HG02885 (cell line): ENCODE results near the gene PLCB2.

Experiments
- ATAC-seq: cut with Tn5 transposase; IDR thresholded peaks from one replicate; pipeline ENCODE4 v1.9.1; 2021; ENCODE audit warnings: mild to moderate bottlenecking; ENCODE audit not compliant: unreplicated experiment, poor library complexity

Gene PLCB2

DNA sequence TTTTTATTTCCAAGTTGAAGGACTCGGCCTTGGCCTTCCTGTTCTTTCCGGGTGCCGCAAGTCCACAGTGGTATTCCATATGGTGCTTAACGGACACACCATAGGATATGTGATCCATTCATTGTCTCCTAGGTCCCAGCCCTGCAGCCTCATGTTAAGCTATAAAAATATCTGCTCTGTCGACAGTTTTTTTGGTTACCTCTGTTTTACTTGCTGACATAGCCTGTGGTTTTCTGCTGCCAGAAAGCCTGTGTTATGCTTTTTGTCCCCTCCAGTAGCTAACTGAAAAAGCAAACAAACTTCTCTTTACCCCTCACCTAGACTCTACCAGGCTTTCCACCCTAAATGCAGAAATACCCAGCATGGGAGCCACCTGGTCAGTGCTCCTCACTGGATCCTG lies 21.0 kb upstream of the PLCB2 start:
- no peak for ATAC-seq

DNA sequence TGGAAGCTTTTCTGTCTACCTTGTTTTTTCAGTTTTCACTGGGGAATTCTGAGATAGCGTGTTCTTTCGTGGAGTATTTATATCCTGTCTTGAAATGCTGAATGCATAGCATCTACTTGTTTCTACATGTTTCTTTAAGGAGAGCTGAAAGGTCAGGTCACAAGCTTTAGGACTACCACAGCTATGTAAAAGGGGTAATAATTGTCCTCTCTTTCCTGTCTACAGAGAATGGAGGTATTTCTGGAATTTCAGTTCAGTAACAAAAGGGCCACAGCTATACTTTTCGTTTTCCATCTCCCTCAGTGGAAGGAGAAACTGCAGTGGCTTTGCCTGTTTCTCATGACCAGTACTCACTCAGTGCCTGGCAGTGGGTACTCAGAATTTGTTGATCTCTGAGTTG lies 20.4 kb upstream of the PLCB2 start:
- no peak for ATAC-seq

DNA sequence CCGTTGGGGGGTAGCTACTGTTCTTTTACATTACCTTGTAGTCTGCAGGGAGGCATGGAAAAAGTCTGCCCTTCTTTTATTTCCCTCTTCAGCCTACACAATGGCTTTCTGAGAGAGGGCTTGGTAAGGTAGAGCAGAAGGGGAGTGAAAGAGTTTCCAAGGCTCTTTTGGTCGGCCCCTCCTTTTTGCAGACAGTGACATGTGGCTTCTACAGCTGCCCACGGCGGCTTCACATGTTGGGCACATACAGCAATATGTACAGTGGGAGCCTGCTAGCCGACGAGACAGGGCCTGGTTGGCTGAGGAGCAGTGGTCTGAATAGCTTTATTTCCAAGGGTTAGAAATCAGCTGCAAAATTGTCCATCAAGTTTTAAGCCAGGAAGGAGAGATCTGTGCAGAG lies 19.7 kb upstream of the PLCB2 start:
- ATAC-seq: no peak

DNA sequence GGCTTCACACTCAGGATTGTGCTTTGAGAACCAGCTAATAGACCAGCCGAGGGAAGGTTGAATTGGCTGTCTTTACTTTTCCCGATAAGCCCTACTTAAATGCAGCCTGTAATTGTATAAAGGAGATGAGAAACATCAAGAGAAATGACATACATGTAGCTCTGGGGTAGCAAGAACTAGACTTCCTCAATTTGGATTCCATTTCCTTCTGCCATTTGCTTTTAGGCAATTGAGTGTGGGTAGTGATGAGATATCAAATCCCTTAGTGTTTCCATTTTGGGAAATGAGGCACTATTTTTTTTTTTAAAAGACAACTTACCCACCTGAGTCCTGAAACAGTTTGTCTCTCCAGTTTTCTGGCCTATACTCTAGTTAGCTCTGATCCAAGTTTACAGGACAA lies 18.0 kb upstream of the PLCB2 start:
- no peak for ATAC-seq

DNA sequence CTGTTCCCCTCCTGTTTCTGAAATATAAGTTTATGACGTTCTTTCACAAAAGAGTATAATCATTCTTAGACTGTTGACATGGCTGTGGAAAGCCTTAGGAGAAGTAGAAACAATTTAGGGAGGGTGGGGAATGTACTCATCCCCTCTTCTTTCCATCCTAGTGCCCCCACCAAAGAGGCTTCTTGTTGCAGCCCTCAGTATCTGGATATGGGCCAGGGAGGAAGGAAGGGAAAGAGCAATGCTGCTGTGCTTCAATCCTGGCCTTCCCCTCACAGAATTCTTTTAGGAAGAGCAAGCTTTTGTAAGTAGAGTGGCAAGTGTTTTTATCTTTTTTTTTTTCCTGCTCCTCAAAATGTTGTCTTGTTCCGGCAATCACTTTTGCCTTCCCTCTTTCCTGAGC lies 17.5 kb upstream of the PLCB2 start:
- no peak for ATAC-seq

DNA sequence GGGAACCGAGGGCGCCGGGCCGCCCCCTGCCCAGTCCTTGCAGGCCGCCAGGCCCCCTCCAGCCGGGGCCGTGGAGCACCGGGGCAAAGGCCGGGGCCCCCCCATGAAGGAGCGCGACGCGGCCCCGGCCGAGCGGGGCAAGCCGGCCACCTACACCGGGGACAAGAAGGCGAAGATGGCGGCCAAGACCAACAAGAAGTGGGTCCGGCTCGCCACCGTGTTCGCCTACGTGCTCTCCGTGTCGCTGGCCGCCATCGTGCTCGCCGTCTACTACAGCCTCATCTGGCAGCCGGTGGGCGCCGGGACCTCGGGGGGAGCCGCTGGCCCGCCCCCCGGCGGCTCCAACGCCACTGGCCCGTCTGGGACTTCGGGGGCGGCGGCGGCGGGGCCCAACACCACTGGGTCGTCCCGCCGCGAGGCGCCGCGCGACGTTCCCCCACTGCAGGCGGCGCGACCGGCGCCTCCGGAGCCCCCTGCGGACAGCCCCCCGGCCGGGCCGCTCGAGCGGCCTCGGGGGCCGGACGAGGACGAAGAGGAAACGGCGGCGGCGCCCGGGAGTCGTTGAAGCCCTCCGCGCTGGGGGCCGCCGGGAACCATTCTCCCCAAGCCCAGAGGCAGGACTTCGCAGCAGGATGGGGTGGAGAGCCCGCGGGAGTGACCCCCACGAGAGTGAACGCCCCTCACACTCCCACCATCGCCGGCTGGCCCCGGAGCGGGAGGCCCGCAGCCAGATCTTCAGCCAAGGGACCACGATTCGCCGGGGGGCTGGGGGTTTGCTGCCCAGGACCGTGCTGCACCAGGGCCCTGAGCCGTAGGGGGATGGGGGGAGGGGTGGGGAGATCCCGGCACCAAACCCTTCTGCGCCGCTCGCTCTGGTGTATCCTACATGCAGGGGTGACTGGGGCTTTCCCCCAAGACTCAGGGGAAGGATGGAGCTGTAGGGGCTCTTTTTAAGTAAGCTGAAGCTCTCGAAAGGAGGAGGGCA lies 16.5 kb upstream of the PLCB2 start:
- ATAC-seq: peak; percentile 8

DNA sequence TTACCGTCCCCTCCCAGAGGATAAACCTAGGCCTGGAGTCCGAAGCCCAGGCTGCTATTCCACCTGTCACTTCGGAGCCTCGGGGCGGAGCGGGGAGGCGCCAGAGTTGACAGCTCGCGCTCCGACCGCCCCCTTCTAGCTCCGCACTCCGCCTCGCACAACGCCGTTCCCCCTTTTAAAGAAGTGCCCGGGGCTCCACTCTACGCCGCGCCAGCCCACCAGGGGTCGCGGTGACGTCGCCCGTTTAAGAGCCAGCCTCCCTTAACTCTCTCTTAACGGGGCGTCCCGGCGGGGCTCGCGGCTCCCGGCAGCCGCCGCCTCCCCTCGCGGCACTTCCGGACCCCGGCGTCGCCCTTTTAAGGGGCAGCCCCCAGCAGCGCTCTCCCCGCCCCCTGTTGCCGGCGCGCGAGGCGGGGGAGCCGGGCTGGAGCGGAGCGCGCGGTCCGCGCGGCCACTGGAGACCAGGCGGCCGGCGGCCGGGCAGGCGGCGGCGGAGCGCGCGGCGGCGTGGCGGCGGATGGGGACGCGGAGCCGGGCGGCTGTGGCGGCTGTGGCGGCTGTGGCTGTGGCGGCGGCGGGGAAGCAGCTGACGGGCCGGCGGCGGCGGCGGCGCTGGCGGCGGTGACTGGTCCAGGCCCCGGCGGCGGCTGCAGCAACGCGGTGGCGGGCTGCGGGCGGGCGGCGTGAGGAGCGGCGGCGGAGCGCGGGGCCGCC lies 15.7 kb upstream of the PLCB2 start, which contains the start of gene INAFM2:
TSS of gene INAFM2 (plus strand) at position 454 of the 714 bp plus-strand sequence. CDS start 364 bp downstream, outside the sequence.
- ATAC-seq: peak; percentile 92

DNA sequence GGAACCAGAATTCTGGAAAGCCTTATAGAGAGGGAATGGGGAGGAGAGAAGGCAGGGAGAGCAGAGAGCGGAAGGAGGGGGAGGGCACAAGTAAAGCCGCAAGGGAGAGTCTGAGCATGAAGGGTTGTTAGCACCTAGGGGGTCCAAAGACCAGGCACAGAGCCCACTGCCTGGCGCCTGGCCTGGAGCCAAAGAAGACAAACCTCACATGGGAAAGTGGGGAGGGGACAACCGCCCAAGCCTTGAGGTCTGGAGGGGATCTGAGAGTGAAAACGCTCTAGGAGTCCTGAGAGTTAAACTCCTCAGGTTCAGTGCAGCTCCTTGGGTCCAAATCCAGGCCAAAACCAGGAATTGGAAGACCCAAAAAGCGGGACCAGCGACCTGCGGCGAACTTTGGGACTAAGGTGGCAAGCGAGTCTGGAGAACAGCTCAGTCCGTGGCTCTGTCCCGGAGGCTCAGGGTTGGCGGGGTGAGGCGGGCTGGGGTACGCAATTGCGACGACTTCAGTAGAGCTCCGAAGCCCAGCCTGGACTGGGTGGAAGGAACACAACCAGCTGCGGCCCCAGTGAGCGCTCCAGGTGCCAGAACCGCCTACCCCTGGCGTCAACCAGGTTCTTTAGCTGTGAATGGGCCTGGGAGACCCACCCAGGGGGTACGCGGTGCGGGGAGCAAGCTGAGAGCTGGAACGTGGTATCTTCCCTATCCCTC lies 14.9 kb upstream of the PLCB2 start:
- no peak for ATAC-seq

DNA sequence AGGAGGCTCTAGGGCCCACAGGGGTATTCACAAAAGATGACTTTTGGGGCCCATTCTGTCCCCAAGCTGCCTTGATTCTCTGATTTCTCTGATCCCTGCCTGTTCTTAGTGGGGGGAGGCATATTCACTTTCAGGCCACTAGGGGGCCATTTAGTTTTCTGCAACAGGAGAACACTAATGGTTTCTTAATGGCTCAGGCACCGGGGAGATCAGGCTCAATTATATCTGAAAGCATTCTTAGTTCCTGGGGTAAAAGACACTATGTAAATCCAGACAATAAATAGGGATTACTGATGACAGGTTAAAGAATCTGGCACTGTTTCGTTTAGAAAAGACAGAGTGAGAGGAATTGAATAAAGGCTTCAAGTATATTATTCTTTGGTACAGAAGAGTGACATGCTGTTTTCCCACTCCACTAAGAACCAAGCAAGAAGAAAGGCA lies 13.2 kb upstream of the PLCB2 start:
- ATAC-seq: peak; percentile 20

DNA sequence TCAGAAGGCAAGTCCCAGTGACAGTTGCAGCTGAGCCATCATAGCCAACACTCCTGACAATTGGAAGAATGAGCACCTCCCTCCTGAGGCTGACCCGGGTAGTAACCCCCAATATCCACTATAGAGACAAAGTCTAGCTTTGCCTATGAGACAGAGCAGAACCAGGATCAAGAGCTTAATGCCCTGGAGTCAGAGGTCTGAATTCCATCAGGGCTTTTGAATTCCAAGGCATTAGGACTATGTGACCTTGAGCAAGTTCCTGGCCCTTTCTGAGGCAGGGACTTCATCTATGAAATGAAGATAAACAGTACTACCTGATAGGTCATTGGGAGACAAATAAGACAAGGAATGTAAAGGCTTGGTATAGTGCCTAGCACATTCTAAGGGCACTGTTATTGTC lies 12.7 kb upstream of the PLCB2 start:
- ATAC-seq: no peak

DNA sequence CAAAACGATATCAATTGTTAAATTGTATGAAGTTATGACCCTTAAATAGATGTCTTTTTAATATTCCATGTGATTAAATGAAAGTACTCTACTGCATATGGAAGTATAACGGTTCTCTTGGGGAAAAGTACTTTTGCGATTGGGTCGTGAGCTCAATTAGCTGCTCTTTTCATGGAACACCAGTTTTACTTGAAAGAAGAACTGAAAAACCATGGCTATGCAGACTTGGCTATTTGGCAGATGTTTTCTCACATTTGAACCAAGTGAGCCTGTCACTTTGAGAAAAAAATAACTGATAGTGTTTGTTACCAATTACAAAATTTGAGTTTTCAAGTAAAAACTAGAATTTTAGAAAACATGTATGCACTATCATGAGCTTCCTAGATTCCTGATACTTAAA lies 9.8 kb upstream of the PLCB2 start:
- no peak for ATAC-seq

DNA sequence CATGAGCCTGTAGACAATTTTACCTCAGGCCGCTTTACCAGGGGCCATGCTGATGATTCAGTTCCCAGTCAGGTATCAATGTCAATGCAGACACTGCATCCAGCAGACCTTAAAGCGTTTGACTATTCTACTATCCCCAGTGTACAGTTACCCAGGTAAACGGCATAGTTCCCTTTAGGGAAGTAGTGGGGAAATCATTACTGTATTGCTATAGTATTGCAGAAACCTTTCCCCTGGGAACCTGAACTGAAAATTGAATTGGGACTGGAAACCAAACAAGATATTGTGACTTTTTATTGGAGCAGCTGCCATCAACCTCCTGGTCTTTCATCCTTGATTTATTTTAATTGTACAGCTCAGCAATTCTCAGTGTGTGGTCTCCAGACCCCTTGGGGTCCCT lies 9.2 kb upstream of the PLCB2 start:
- ATAC-seq: no peak

DNA sequence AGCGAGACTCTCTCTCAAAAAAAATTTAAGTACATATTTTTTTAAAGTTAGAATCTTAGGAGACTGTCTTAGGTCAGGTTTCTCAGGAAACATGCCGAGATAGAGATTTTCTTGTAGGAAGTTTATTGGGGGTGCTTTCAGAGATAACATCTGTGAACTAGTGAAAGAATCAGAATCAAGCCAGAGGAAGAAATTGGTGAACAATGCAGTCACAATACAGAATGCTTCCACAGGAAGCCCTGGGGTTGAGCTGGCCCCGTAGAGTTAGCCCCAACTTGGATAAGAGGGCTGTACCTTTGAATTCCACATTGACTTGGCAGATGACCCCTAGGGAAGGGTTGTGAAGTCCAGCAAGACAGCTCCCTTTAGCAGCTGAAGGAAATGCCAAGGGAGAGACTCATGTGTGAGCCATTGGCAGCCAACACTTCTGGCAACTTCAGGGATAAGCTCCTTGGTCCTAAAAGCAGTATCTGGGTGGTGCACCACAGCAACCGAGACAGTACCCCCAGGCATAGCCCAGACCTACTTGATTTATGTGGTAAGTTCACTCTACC lies 7.1 kb upstream of the PLCB2 start:
- ATAC-seq: no peak

DNA sequence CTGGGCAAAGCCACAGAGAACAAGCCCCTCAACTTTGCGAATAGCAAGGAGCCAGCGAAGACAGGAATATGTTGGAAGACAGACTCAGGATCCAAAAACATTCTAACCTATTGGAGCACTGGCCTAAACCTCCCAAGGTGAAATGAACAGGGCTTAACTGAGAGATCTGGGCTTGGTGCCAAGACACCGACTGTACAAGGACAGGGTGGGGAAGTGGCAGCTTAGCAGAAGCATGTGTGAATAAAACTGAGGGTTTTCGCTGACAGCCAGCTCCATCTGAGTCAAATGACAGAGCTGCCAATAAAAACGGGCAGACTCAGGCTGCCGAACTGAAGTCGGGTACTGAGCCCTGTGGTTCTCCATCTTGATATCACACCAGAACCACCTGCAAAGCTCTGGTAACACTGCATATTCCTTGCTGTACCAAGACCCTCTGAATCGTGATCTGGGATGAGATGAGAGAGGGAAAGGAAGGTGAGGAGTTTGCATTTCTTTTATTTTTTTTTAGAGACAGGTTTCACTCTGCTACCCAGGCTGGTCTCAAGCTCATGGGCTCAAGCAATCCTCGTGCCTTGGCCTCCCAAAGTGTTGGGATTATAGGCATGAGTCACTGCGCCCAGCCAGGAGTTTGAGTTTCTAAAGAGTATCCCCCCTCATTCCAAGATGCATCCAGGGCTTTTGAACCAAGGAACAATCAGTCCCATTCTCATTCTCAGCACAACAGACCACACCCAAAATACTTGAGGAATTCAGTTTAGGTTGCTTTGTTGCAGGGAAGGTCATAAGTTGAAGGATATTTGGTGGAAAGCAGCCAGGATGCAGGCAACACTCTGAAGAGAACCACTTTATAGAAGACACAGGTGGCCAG lies 6.0 kb upstream of the PLCB2 start:
- ATAC-seq: no peak

DNA sequence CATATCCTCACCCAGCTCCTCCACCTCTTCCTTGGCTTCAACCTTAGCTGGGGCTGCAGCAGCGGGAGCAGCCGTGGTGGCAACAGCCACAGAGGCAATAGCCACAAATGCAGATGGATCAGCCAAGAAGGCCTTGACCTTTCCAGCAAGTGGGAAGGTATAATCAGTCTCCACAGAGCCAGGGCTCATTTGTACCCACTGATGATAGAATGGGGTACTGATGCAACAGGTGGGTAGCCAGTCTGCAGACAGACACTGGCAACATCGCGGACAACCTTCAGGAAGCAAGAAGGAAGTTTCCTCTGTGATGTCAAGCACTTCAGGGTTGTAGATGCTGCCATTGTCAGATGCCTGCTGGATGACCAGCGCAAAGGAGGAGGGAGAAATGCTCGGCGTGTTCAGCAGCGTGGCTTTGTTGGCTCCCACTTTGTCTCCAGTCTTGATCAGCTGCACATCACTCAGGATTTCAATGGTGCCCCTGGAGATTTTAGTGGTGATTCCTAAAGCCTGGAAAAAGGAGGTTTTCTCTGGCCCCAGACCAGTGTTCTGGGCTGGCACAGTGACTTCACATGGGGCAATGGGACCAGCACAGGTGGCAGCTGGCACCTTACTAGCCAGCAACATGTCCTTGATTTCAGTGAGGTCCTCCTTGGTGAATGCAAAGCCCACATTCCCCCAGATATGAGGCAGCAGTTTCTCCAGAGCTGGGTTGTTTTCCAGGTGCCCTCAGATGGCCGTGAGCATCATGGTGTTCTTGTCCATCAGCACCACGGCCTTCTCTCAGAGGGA lies 4.8 kb upstream of the PLCB2 start:
- ATAC-seq: no peak

DNA sequence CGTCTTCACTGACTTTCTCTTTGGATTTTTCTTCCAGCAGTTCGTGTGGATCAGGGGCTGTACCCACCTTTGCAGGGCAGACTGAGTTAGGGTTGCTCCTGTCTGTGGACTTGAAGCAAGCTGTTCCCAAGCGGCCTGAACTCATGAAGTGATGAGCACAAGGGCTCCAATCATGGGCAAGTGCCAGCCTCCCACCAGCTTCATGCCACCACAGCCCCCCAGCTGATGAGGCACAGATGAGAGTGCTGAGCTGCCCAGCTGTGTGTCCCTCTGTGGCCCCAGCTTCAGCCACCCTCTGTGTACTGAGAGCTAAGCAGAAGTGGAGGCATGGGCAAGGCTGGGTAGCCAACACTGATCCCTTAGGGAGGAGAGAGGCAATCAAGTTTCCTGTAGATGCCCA lies 3.3 kb upstream of the PLCB2 start:
- ATAC-seq: no peak

DNA sequence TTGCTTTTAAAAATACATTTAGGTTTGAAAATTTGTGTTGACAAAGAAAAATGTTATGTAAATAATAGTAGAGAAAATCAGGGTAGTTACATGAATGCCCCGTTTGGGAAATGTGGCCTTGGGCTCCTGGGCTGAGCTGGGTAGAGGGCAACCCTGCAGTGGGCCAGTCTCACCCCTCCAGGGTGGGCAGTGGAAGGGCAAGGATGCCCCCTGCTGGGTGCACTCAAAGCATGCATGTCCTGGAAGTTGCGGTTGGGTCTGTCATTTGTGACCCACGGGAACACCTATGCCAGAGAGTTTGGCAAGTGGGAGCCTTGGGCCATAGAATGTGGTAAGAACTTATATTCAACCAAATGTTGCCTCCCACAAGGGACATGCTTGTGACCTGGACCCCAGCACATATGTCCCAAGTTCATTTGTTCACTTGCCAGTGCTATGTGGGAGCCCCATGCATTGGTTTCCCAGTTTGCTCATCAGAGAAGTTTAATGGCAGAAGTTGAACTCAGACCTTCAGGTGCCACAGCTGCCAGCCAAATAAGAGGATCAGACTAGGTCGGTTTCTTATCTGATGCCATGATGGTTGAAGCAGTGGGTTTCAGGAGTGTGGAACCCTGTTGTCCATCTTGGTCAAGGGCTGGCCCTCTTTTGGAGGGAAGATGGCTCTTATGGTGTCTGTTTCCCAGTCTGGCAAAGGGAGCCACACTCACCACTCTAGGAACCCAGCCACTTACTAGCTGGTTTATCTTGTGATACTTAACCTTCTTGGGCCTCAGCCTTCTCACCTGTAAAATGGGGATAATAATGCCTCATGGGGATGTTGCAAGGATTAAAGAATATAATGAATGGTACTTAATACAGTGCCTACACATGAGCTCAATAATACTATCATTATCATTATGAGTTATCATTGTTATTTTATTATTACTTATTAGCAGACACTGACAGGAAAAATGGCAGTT lies 2.5 kb upstream of the PLCB2 start:
- ATAC-seq: no peak
